Peyer's patch (tissue), 4 donors: ENCODE measurements around the gene TMC5.
"Not testable (repeated sequence)": the region's sequence is repeated elsewhere in the genome, so short reads cannot be mapped to it uniquely, and the experiment has no call there.

Experiments
- POLR2A ChIP-seq, 2 donors: fragments of 450-650 bp; IDR thresholded peaks; one replicate each; pipeline ENCODE4 v1.5.1; 2017; ENCODE audit warnings: antibody characterized with exemption in 2 of 2, mild to moderate bottlenecking in 2 of 2, moderate library complexity in 2 of 2
- TF ChIP-seq, protein P1 (sequence below), 6 experiments: fragments of 450-650 bp in 4 of 6; fragments of 200-600 bp in 2 of 6; sonication (generic) in 1 of 6; IDR thresholded peaks; one replicate each; pipeline ENCODE4 v1.5.1; 2017 to 2019; ENCODE audit warnings: antibody characterized with exemption in 6 of 6, mild to moderate bottlenecking in 3 of 6, moderate library complexity in 1 of 6

DNA sequence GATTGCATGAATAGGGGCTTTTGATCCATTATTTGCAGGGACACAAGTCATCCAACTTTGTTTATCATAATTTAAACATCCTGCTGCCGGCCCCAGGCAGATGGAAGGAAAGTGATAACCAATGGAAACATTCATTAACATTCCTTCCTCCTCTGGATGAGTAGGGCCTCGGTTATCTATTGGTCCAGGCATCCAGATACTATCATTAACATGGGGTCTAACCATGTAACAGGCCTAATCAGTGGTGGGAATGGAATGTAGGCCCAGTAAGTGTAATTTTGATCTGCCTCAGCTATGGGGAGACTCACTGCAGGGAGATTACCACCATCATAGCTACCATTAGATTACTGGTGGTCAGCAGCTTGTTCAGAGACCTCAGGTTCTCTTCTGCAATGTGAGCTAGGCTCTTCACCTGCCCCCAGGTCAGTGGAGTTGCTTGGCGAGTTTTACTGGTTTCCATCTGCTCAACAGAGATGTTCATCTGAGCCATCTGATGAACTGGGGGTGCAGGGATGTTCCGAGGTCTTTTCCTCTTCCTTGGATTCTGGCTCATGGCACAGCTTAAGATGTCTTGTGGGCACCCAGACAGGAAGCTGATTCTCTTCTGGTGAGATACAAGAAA lies 21.9 kb upstream of the TMC5 start:
- not testable (repeated sequence) for TF ChIP-seq POLR2A (IDR thresholded peaks at IDR 0.05)
- TF ChIP-seq, protein P1, sequence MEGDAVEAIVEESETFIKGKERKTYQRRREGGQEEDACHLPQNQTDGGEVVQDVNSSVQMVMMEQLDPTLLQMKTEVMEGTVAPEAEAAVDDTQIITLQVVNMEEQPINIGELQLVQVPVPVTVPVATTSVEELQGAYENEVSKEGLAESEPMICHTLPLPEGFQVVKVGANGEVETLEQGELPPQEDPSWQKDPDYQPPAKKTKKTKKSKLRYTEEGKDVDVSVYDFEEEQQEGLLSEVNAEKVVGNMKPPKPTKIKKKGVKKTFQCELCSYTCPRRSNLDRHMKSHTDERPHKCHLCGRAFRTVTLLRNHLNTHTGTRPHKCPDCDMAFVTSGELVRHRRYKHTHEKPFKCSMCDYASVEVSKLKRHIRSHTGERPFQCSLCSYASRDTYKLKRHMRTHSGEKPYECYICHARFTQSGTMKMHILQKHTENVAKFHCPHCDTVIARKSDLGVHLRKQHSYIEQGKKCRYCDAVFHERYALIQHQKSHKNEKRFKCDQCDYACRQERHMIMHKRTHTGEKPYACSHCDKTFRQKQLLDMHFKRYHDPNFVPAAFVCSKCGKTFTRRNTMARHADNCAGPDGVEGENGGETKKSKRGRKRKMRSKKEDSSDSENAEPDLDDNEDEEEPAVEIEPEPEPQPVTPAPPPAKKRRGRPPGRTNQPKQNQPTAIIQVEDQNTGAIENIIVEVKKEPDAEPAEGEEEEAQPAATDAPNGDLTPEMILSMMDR (IDR thresholded peaks at IDR 0.05): not testable (repeated sequence)
